WTC11 (cell line): ENCODE measurements around the gene MAPK14. TPM values are rescaled to one million over a fixed set of nuclear protein-coding genes. Genes with fewer than 3 reads are reported as not detected.

Experiments
- ATAC-seq: fragments of 200-7000 bp; cut with Tn5 transposase; 2 replicates; pipeline ENCODE4 v1.10.0; 2021; ENCODE audit warnings: mild to moderate bottlenecking, moderate library complexity
- CTCF ChIA-PET: fragments of 300-600 bp; sonication (Branson Sonifier 250); formaldehyde crosslinking; loops from one replicate; lab custom pipeline; 2021; ENCODE audit warnings: antibody characterized with exemption; lab: Charles Lee
- POLR2A ChIA-PET: fragments of 350-600 bp; sonication (Branson Sonifier 250); formaldehyde crosslinking; loops from one replicate; lab custom pipeline; 2021; ENCODE audit warnings: antibody characterized with exemption; lab: Charles Lee
- DNase-seq: peaks from one replicate; pipeline ENCODE4 v3.0.0; 2021; ENCODE audit warnings: low spot score
- H3K27ac Mint-ChIP-seq: 2 replicates; pipeline ENCODE4 v1.8.0; 2021; ENCODE audit warnings: mixed read lengths
- H3K27me3 Mint-ChIP-seq: 2 replicates; pipeline ENCODE4 v1.8.0; 2021; ENCODE audit warnings: low read depth, mild to moderate bottlenecking, moderate library complexity, mixed read lengths
- H3K36me3 Mint-ChIP-seq: 2 replicates; pipeline ENCODE4 v1.8.0; 2021; ENCODE audit warnings: mixed read lengths
- H3K4me1 Mint-ChIP-seq: 2 replicates; pipeline ENCODE4 v1.8.0; 2022; ENCODE audit warnings: mixed read lengths
- H3K4me3 Mint-ChIP-seq: 2 replicates; pipeline ENCODE4 v1.8.0; 2021; ENCODE audit warnings: mild to moderate bottlenecking, moderate library complexity, mixed read lengths
- H3K9me3 Mint-ChIP-seq: 2 replicates; pipeline ENCODE4 v1.8.0; 2021; ENCODE audit warnings: mixed read lengths
- ARID4B ChIP-seq: sonication (generic); formaldehyde crosslinking; IDR thresholded peaks from 2 replicates; pipeline ENCODE4 v1.8.0; 2023; ENCODE audit warnings: missing genetic modification reagents, mild to moderate bottlenecking, borderline replicate concordance
- ATF1 ChIP-seq: sonication (generic); formaldehyde crosslinking; IDR thresholded peaks from 2 replicates; pipeline ENCODE4 v1.8.1; 2023; ENCODE audit warnings: mild to moderate bottlenecking, moderate library complexity, missing genetic modification reagents
- ATF6 ChIP-seq: sonication (generic); formaldehyde crosslinking; IDR thresholded peaks from 2 replicates; pipeline ENCODE4 v1.8.1; 2023; ENCODE audit warnings: mild to moderate bottlenecking, missing genetic modification reagents
- CTCF ChIP-seq: fragments of 200-600 bp; IDR thresholded peaks from 2 replicates; pipeline ENCODE4 v1.8.0; 2022; ENCODE audit warnings: antibody characterized with exemption
- FOXJ3 ChIP-seq: sonication (generic); formaldehyde crosslinking; IDR thresholded peaks from 2 replicates; pipeline ENCODE4 v1.9.0; 2021; ENCODE audit warnings: missing genetic modification reagents, mild to moderate bottlenecking, borderline replicate concordance
- GTF2I ChIP-seq: fragments of 250-450 bp; sonication (Bioruptor Pico); conservative IDR thresholded peaks from 2 replicates; pipeline ENCODE4 v1.4.0; 2021; ENCODE audit warnings: mild to moderate bottlenecking
- JAZF1 ChIP-seq: fragments of 250-450 bp; sonication (Bioruptor Pico); IDR thresholded peaks from 2 replicates; pipeline ENCODE4 v1.9.0; 2021; ENCODE audit warnings: moderate library complexity, mild to moderate bottlenecking, inconsistent platforms
- NR2C2 ChIP-seq: sonication (generic); formaldehyde crosslinking; IDR thresholded peaks from 2 replicates; pipeline ENCODE4 v1.8.0; 2022; ENCODE audit warnings: mild to moderate bottlenecking, missing genetic modification reagents
- OVOL2 ChIP-seq: fragments of 250-450 bp; sonication (Bioruptor Pico); IDR thresholded peaks from 2 replicates; pipeline ENCODE4 v1.9.0; 2021; ENCODE audit warnings: mild to moderate bottlenecking, borderline replicate concordance
- SMAD4 ChIP-seq: sonication (generic); formaldehyde crosslinking; IDR thresholded peaks from 2 replicates; pipeline ENCODE4 v1.8.0; 2022; ENCODE audit warnings: mild to moderate bottlenecking, missing genetic modification reagents
- SP1 ChIP-seq: sonication (generic); formaldehyde crosslinking; conservative IDR thresholded peaks from 2 replicates; pipeline ENCODE4 v1.8.1; 2022; ENCODE audit warnings: missing genetic modification reagents
- ZBTB43 ChIP-seq: sonication (generic); formaldehyde crosslinking; IDR thresholded peaks from 2 replicates; pipeline ENCODE4 v1.8.1; 2023; ENCODE audit warnings: mild to moderate bottlenecking, missing genetic modification reagents
- ZMAT4 ChIP-seq: fragments of 250-450 bp; sonication (Bioruptor Pico); IDR thresholded peaks from 2 replicates; pipeline ENCODE4 v1.9.0; 2021; ENCODE audit warnings: mild to moderate bottlenecking
- ZNF121 ChIP-seq: sonication (generic); formaldehyde crosslinking; IDR thresholded peaks from 2 replicates; pipeline ENCODE4 v1.8.0; 2023; ENCODE audit warnings: missing genetic modification reagents
- ZNF219 ChIP-seq: sonication (generic); formaldehyde crosslinking; IDR thresholded peaks from 2 replicates; pipeline ENCODE4 v1.8.0; 2023; ENCODE audit warnings: missing genetic modification reagents, mild to moderate bottlenecking, borderline replicate concordance
- ZNF423 ChIP-seq: fragments of 250-450 bp; sonication (Bioruptor Pico); IDR thresholded peaks from 2 replicates; pipeline ENCODE4 v2.1.2; 2022; ENCODE audit warnings: mild to moderate bottlenecking, moderate library complexity
- total RNA-seq: library from RNA; stranded (reverse); gene quantifications from 3 replicates; pipeline ENCODE4 v1.2.3, GENCODE V29; 2021

The MAPK14 gene
- total RNA-seq, 1 experiment from 2014 or later = 34.0 TPM

GRCh38 chr6:36138667-36139066 is 111.1 kb downstream of the MAPK14 start:
- POLR2A ChIA-PET = interaction anchor here (0.6 to 1.0 kb wide), 2 partner anchors 7 to 445 kb away, joined by 3 to 7 read pairs; no protein-coding TSS in a partner anchor
- TF ChIP-seq GTF2I (no peak), ARID4B (CRISPR knock-in tag) (no peak), OVOL2 (no peak), ZBTB43 (CRISPR knock-in tag) (no peak), ZNF121 (CRISPR knock-in tag) (no peak), FOXJ3 (no peak), SMAD4 (CRISPR knock-in tag) (no peak), ZMAT4 (no peak), ZNF423 (no peak), ATF6 (CRISPR knock-in tag) (no peak), ATF1 (no peak), CTCF (no peak), NR2C2 (CRISPR knock-in tag) (no peak), JAZF1 (CRISPR knock-in tag) (no peak), ZNF219 (CRISPR knock-in tag) (no peak), SP1 (CRISPR knock-in tag) (no peak)
- ATAC-seq = no peak
- Mint-ChIP-seq H3K9me3 (no peaks in the 10 kb centered on the region), H3K4me1 (peaks cover 23% of the 10 kb centered on the region), H3K36me3 (no peaks in the 10 kb centered on the region), H3K27ac (no peak overlapping the region), H3K4me3 (no peak overlapping the region), H3K27me3 (no peaks in the 10 kb centered on the region; the same call in 1 of the 2 replicates)
- DNase-seq = no peak
- CTCF ChIA-PET = interaction anchor here (0.6 to 2.1 kb wide), 39 partner anchors 8 to 616 kb away, joined by 3 to 42 read pairs (median 5); partner anchors contain the start of genes BRPF3, MAPK13 and PNPLA1

- Mint-ChIP-seq H3K36me3 (no peaks in the 10 kb centered on the region), H3K27me3 (no peaks in the 10 kb centered on the region; the same call in 1 of the 2 replicates), H3K4me1 (peaks cover 23% of the 10 kb centered on the region), H3K9me3 (no peaks in the 10 kb centered on the region), H3K27ac (no peak overlapping the region; the same call in 1 of the 2 replicates), H3K4me3 (no peak overlapping the region)
- ATAC-seq (peak; percentile 91), DNase-seq (peak; percentile 71)
- ChIA-PET POLR2A (interaction anchor here (0.6 to 1.0 kb wide), 2 partner anchors 8 to 444 kb away, joined by 3 to 7 read pairs; no protein-coding TSS in a partner anchor), CTCF (interaction anchor here (0.6 to 2.1 kb wide), 39 partner anchors 9 to 617 kb away, joined by 3 to 42 read pairs (median 5); partner anchors contain the start of genes BRPF3, MAPK13 and PNPLA1)
- TF ChIP-seq CTCF (0 out of 2 replicates have a peak, but pooled peaks have one; percentile 21), ZBTB43 (CRISPR knock-in tag) (no peak)
Measured at GRCh38 chr6:36139431-36139830, 111.8 kb downstream of the MAPK14 start.
